Brain microvascular endothelial cell (primary cell): ENCODE data around the gene MOAP1.
"Not testable (repeated sequence)": the region's sequence is repeated elsewhere in the genome, so short reads cannot be mapped to it uniquely, and the experiment has no call there.

Experiments
- DNase-seq: peaks from one replicate; pipeline ENCODE4 v3.0.0-alpha.2; 2020
- H3K27ac ChIP-seq: fragments of 250-450 bp; sonication (Bioruptor Pico); 2 replicates; pipeline ENCODE4 v1.5.1; 2020; ENCODE audit warnings: mild to moderate bottlenecking, moderate library complexity
- H3K27me3 ChIP-seq: fragments of 250-450 bp; sonication (Bioruptor Pico); replicated peaks from 2 replicates; pipeline ENCODE4 v1.5.1; 2020; ENCODE audit warnings: mild to moderate bottlenecking
- H3K36me3 ChIP-seq: fragments of 250-450 bp; sonication (Bioruptor Pico); replicated peaks from 2 replicates; pipeline ENCODE4 v1.5.1; 2020; ENCODE audit warnings: mild to moderate bottlenecking
- H3K4me3 ChIP-seq: 2 replicates; pipeline ENCODE4 v1.5.1; 2011; ENCODE audit warnings: low read depth, mild to moderate bottlenecking, control low read depth, low read length, moderate library complexity
- in situ Hi-C: cut with HindIII; loops from 2 replicates; pipeline ENCODE4 v1.10.0; 2017; ENCODE audit warnings: low sequenced_read_pairs, low pct_ligation_motif_present
- TF ChIP-seq, protein P1 (sequence below): IDR thresholded peaks from 2 replicates; pipeline ENCODE4 v1.5.1; 2011; ENCODE audit warnings: low read depth, mild to moderate bottlenecking, moderate library complexity, low read length, control low read depth, inconsistent platforms; ENCODE audit errors: missing control alignments

Gene MOAP1, protein sequence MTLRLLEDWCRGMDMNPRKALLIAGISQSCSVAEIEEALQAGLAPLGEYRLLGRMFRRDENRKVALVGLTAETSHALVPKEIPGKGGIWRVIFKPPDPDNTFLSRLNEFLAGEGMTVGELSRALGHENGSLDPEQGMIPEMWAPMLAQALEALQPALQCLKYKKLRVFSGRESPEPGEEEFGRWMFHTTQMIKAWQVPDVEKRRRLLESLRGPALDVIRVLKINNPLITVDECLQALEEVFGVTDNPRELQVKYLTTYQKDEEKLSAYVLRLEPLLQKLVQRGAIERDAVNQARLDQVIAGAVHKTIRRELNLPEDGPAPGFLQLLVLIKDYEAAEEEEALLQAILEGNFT

DNA sequence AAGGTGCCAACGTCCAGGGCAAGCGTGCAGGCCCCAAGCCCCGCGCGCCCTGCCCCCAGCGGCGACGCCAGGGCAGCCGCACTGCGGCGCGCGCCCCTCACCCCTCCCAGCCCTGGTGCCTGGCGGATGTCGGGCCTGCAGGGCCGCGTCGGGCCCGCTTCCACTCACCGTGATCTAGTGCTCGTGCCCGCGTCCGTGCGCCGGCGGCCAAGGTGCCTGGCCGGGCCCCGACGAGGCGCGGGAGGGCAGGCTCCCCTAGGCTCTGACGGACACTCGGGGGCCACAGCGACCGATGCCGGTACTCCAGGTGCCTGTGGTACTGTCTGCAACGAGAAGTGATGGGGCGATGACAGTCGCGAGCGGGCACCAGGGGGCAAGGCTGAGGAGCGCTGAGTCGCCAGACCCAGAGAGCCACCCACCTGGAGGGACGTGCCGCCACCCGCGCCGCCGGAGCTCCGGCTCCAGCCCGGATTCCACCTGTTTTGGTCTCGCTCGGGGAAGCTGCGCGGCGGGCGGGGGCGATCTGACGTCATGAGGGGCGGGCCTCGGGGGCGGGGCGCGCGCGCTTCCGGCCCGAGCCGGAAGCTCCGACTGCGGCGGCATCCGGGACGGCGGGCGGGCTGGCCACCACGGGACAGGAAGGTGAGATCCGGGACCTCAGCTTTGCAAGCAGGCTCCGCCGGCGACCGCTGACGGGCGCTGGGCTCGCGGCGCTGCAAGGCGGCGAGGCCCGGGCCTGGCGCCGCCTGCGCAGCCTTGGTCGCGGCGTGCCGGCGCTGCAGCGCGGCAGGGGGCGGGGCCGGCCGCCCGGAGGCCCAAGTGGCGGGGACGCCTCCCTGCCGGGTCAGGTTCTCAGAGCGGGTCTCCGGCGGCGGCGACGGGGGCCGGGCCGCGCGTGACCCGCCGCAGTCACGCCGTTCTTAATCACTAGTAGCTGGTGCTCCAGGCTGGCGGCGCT, at the start of gene MOAP1, which contains the start of gene LYSET:
Gene MOAP1 (minus strand): TSS at position 507 of the 958 bp plus-strand sequence. CDS start 655 bp downstream, outside the sequence.
Gene LYSET (plus strand): TSS at position 927 of the 958 bp plus-strand sequence. CDS start 89 bp downstream, outside the sequence.
- no peaks in the 10 kb centered on the region for H3K27me3 ChIP-seq
- in situ Hi-C loops: no loop called here
- no peaks in the 10 kb centered on the region for H3K36me3 ChIP-seq
- peak within 1 kb of the TSS; percentile 69 for H3K27ac ChIP-seq
- peak; percentile 72 for DNase-seq
- TF ChIP-seq, protein P1, sequence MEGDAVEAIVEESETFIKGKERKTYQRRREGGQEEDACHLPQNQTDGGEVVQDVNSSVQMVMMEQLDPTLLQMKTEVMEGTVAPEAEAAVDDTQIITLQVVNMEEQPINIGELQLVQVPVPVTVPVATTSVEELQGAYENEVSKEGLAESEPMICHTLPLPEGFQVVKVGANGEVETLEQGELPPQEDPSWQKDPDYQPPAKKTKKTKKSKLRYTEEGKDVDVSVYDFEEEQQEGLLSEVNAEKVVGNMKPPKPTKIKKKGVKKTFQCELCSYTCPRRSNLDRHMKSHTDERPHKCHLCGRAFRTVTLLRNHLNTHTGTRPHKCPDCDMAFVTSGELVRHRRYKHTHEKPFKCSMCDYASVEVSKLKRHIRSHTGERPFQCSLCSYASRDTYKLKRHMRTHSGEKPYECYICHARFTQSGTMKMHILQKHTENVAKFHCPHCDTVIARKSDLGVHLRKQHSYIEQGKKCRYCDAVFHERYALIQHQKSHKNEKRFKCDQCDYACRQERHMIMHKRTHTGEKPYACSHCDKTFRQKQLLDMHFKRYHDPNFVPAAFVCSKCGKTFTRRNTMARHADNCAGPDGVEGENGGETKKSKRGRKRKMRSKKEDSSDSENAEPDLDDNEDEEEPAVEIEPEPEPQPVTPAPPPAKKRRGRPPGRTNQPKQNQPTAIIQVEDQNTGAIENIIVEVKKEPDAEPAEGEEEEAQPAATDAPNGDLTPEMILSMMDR: no peak
- peak within 1 kb of the TSS; percentile 95 for H3K4me3 ChIP-seq

DNA sequence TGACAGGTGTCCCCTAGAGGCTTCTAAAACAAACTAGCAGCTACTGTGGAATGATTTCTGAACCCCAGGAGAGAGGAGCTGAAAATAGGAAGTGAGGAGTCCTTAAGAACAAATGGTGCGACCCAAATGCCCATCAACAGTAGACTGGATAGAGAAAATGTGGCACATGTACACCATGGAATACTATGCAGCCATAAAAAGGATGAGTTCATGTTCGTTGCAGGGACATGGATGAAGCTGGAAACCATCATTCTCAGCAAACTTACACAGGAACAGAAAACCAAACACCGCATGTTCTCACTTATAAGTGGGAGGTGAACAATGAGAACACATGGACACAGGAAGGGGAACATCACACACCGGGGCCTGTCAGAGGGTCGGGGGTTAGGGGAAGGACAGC, 48.4 kb upstream of the MOAP1 start:
- DNase-seq, H3K4me3 ChIP-seq, H3K27me3 ChIP-seq, H3K27ac ChIP-seq, in situ Hi-C loops, H3K36me3 ChIP-seq: not testable (repeated sequence)

DNA sequence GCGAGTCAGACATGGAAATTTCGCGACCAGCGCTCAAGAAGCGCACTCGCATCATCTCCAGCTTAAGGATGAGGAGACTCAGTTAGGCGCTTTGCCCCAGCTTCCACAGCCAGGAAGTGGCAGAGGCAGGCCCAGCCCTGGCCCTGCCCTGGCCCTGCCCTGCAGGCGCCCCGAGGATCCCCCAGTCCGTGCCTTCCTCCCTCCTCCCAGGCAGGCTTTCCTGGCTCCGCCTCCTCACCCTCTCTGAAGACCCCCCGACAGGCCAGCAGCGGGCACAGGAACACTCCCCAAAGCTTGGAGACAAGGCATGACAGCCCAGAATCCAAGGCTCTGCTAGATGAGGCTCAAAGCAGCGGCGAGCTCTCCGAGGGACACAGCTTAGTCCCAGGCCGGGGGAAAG, 47.5 kb upstream of the MOAP1 start:
- TF ChIP-seq, protein P1: no peak
- no peaks in the 10 kb centered on the region for H3K27me3 ChIP-seq
- no peak overlapping the region for H3K27ac ChIP-seq
- H3K4me3 ChIP-seq: peak overlapping the region; percentile 64
- no peaks in the 10 kb centered on the region for H3K36me3 ChIP-seq
- no peak for DNase-seq
- in situ Hi-C loops: no loop called here

DNA sequence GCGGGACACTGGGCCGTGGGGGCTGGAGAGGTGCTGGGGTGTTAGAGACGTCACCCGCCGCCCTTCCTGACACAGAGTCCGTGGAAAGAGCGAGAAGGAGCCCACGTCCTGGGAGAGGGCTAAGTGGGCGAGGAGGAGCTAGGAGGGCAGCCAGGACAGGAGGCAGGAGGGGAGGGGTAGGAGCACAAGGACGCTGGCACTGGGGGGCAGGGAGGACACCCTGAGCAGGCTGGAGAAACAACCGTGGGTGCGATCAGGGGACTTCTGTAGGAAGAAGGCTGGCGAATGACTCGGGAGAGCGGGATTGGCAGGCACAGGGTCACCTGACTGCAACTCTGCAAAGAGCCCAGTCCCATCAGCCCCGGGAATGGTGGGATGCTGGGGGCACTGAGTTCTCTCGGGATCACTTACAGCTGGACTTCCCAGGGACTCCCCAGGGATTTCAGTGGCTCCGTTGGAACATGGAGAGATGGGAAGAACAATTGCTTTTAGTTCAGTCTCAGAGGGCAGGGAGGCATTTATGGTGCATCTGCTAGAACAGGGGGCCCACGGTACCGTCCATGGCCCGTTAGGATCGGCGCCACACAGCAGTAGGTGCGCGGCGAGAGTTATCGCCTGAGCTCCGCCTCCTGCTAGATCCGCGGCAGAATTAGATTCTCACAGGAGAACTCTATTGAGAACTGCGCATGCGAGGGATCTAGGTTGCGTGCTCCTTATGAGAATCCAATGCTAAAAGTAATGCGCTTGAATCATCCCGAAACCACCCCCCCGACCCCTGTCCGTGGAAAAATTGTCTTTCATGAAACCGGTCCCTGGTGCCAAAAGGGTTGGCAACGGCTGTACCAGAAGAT, 46.7 kb upstream of the MOAP1 start:
- Histone ChIP-seq H3K27ac (peak overlapping the region; percentile 49), H3K27me3 (no peaks in the 10 kb centered on the region), H3K4me3 (peak overlapping the region; percentile 64), H3K36me3 (no peaks in the 10 kb centered on the region)
- in situ Hi-C loops: no loop called here
- TF ChIP-seq, protein P1: no peak
- peak; percentile 51 for DNase-seq

DNA sequence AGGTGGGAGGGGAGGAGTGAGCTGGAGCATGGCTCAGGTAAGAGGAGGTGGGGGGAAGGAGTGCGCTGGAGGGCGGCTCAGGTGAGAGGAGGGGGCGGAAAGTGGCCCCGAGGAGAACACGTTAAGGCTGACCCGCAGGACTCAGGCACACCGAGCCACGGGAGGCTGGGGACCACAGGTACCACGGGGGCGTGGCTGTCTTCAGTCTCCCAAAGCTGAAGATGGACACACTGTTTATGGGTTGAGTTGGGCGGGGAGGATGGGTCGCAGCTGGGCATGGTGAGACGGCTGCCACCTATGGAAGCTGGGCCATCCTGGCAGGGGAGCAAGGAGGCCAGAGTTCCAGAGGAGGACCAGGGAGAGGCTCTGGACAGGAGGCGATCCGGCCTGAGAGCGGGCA, 45.8 kb upstream of the MOAP1 start:
- H3K27ac ChIP-seq: no peak overlapping the region
- no peak overlapping the region for H3K4me3 ChIP-seq
- DNase-seq: no peak
- in situ Hi-C loops: no loop called here
- no peaks in the 10 kb centered on the region for H3K27me3 ChIP-seq
- no peaks in the 10 kb centered on the region for H3K36me3 ChIP-seq
- TF ChIP-seq, protein P1: no peak
